DND-41 (cell line): ENCODE measurements around the gene SART3.

Experiments
- ATAC-seq: fragments of 200-7000 bp; cut with Tn5 transposase; 3 replicates; pipeline ENCODE4 v1.9.1; 2021; ENCODE audit warnings: low read depth; ENCODE audit not compliant: insufficient read depth
- DNase-seq: peaks from one replicate; pipeline ENCODE4 v3.0.0-alpha.2; 2020
- H2AFZ ChIP-seq: 2 replicates; pipeline ENCODE4 v1.6.0; 2012; ENCODE audit warnings: low read depth, low read length
- H3K27ac ChIP-seq: 2 replicates; pipeline ENCODE4 v1.5.1; 2012; ENCODE audit warnings: low read length, inconsistent platforms
- H3K27me3 ChIP-seq: fragments of 200-600 bp; sonication (generic); 2 replicates; pipeline ENCODE4 v1.6.0; 2012; ENCODE audit warnings: low read length, mild to moderate bottlenecking, inconsistent platforms; ENCODE audit not compliant: insufficient read depth, poor library complexity
- H3K36me3 ChIP-seq: 2 replicates; pipeline ENCODE4 v1.5.1; 2012; ENCODE audit warnings: low read length, inconsistent platforms; ENCODE audit not compliant: insufficient read depth
- H3K4me1 ChIP-seq: 2 replicates; pipeline ENCODE4 v1.5.1; 2012; ENCODE audit warnings: mild to moderate bottlenecking, low read length; ENCODE audit not compliant: insufficient read depth
- H3K4me2 ChIP-seq: 2 replicates; pipeline ENCODE4 v1.6.0; 2012; ENCODE audit warnings: mild to moderate bottlenecking, moderate library complexity, low read length, inconsistent platforms; ENCODE audit not compliant: insufficient read depth
- H3K4me3 ChIP-seq, 2 experiments: fragments of 200-600 bp in 1 of 2; shearing (Covaris generic) in 1 of 2; 2 replicates each; pipeline ENCODE4 v1.5.1; 2012 to 2016; ENCODE audit warnings: inconsistent platforms in 2 of 2, low read length in 2 of 2, mild to moderate bottlenecking in 2 of 2, low read depth in 1 of 2, moderate library complexity in 1 of 2
- H3K79me2 ChIP-seq: 2 replicates; pipeline ENCODE4 v1.6.0; 2012; ENCODE audit warnings: low read length, inconsistent platforms; ENCODE audit not compliant: insufficient read depth
- H3K9ac ChIP-seq: 2 replicates; pipeline ENCODE4 v1.6.0; 2012; ENCODE audit warnings: low read depth, mild to moderate bottlenecking, inconsistent platforms, low read length, moderate library complexity
- H3K9me3 ChIP-seq: 2 replicates; pipeline ENCODE4 v1.5.1; 2012; ENCODE audit warnings: low read length, moderate library complexity, mild to moderate bottlenecking, inconsistent platforms; ENCODE audit not compliant: insufficient read depth, severe bottlenecking
- H4K20me1 ChIP-seq: 2 replicates; pipeline ENCODE4 v1.6.0; 2012; ENCODE audit warnings: low read length; ENCODE audit not compliant: insufficient read depth
- CTCF ChIP-seq: IDR thresholded peaks from 2 replicates; pipeline ENCODE4 v1.5.1; 2012; ENCODE audit warnings: borderline replicate concordance, low read length, moderate library complexity, mild to moderate bottlenecking; ENCODE audit not compliant: poor library complexity, severe bottlenecking; ENCODE audit errors: extremely low read depth
- EZH2 ChIP-seq: IDR thresholded peaks from 3 replicates; pipeline ENCODE4 v1.6.1; 2012; ENCODE audit warnings: borderline replicate concordance, low read depth, mild to moderate bottlenecking, moderate library complexity, low read length, inconsistent platforms; ENCODE audit not compliant: severe bottlenecking

SART3 gene

GRCh38 chr12:108484431-108484830 lies 76.5 kb downstream of the SART3 start:
- Histone ChIP-seq H3K27me3 (no peaks in the 10 kb centered on the region), H4K20me1 (no peaks in the 10 kb centered on the region), H3K27ac (no peak overlapping the region), H3K9me3 (no peaks in the 10 kb centered on the region), H3K4me3 (no peak overlapping the region), H3K4me2 (no peak overlapping the region), H3K9ac (no peak overlapping the region), H3K36me3 (no peaks in the 10 kb centered on the region), H3K79me2 (no peaks in the 10 kb centered on the region), H2AFZ (no peak overlapping the region), H3K4me1 (no peaks in the 10 kb centered on the region)
- ATAC-seq (no peak), DNase-seq (no peak)
- TF ChIP-seq EZH2 (no peak), CTCF (no peak)

GRCh38 chr12:108483213-108484059 lies 77.5 kb downstream of the SART3 start:
- Histone ChIP-seq H3K4me1 (no peaks in the 10 kb centered on the region), H3K36me3 (no peaks in the 10 kb centered on the region), H3K4me2 (no peak overlapping the region), H4K20me1 (no peaks in the 10 kb centered on the region), H3K9ac (no peak overlapping the region), H3K79me2 (no peaks in the 10 kb centered on the region), H3K27ac (no peak overlapping the region), H3K9me3 (no peaks in the 10 kb centered on the region), H3K4me3 (no peak overlapping the region), H3K27me3 (no peaks in the 10 kb centered on the region), H2AFZ (no peak overlapping the region)
- TF ChIP-seq EZH2 (no peak), CTCF (no peak)
- ATAC-seq, result no peak
- DNase-seq, result no peak

GRCh38 chr12:108482717-108483212 lies 78.2 kb downstream of the SART3 start:
- Histone ChIP-seq H3K27me3 (no peaks in the 10 kb centered on the region), H2AFZ (no peak overlapping the region), H3K4me3 (no peak overlapping the region), H3K4me1 (no peaks in the 10 kb centered on the region), H3K4me2 (no peak overlapping the region), H3K79me2 (no peaks in the 10 kb centered on the region), H4K20me1 (no peaks in the 10 kb centered on the region), H3K27ac (no peak overlapping the region), H3K9ac (no peak overlapping the region), H3K36me3 (no peaks in the 10 kb centered on the region), H3K9me3 (no peaks in the 10 kb centered on the region)
- no peak for DNase-seq
- ATAC-seq, result no peak
- TF ChIP-seq CTCF (no peak), EZH2 (no peak)
